HG03558 (cell line): ENCODE results near the gene CARS1.

Source experiments
- ATAC-seq: cut with Tn5 transposase; IDR thresholded peaks from one replicate; pipeline ENCODE4 v1.9.1; 2021; ENCODE audit warnings: moderate number of reproducible peaks; ENCODE audit not compliant: unreplicated experiment; ENCODE audit errors: extremely low read depth

Gene CARS1

DNA sequence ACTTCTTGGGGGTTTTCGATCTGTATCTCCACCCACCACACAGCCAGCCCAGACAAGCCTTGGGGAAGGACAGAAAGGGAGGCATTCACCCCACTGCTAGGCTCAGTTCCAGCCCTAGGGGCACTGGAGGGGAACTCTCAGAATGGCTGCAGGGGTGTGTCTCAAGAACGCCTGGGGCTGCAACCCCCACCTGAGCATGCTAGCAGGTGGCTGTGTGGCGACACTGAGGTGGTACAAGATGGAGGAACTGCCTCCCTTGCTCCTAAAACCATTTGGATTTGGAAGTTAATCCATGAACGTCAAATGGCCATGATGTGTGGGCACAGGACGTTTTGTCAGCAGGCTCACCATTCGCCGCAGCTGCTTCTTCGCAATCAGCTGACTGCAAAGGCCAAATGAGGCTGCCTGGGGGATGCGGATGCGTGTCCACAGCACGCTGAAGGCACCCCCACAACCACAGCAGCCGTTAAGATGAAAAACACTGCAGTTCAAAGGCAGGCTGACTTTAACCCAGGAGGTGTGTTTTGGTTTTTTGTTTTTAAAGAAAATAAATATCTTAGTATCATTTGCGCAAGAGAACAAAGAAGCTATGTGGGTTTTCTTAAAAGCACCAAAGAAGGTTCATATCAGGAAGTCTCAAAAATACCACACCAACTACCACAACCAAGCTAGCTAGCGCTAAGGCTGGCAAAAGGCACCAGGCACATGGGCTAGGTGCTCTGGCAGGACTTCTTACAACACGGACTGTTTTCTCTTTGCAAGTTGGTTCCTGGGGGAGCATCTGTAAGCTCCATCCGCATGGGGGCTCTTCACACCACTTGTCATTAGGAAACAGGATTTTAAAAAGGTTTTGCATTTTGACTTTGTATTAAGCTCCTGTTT is 42.9 kb downstream of the CARS1 start:
- ATAC-seq: no peak

DNA sequence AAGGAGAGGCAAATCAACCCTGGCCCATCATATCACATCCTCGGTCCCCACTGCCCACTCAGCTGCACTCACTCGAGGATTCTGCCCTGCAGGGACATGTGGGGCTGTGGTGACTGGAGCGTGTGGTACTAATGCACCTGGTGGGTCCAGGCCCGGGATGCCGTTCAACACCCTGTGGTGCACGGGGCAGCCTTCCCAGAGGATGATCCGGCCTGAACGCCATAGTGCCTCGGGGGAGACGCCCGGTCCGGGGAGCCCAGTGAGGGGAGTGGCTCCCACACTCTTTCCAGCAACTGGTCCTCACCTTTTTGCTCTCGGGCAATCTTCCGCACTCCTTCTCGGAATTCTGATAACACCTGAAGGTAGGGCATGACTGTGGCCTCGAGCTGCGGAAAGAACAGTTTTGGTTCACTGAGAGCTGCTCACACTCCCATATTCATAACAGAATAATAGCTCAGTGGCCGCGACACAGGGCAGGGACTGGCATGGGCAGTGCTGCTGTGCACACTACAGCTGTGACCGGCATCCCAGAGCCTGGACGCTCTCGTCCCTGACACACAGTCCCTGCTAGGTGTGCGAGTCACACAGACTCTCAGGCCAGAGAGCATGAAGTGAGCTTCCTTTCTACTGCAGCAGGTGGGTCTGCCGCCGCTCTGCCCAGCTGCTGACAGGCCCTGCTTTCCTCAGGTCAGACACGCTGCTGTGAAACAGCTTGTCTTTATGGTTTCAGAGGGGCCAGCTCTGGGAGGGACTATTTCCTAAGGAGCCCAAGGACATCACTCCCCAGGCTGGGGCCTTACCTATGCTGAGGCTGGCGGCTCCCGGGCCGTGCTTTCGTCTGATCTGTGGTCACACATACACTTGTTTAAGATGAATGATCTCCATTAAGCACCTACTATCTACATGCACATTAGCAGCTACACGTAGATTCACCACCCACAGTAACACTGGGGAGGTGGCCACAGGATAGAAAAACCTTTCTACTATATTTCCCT is 45.0 kb downstream of the CARS1 start:
- no peak for ATAC-seq

DNA sequence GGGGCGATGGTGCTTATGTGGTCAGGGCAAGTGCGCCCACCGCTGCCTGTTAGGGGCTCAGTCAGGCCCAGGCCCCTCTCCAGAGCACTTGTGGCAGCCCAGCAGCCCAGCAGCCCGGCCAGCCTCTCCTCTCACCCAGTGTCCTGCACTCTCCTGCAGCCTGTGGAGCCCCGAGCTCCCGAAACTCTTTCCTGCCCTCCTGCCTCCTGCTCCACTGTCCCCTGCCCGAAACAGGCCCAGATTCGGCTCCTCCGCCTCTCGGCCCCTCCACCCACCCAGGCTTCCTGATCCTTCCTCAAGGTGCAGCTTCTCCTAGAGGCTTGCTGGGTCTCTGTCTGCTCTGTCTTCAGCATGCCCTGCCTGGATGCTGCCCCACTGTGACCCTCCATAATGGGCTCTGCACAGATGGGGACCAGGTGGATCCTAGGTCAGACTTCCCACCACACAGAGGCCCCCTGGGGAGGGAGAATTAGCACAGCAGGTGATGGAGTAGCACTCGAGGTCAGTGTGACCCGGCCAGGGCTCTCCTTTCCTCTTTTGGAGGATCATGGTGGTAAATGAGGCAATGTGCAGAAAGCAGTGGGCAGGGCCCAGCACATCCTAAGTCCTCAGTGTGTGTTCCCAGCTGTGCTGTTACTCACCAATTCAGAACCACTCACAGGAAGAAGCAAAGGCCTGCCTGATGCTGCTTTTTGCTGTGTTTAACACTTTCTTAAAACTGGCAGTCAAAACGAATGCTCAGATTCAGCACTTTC is 46.5 kb downstream of the CARS1 start:
- ATAC-seq: no peak

DNA sequence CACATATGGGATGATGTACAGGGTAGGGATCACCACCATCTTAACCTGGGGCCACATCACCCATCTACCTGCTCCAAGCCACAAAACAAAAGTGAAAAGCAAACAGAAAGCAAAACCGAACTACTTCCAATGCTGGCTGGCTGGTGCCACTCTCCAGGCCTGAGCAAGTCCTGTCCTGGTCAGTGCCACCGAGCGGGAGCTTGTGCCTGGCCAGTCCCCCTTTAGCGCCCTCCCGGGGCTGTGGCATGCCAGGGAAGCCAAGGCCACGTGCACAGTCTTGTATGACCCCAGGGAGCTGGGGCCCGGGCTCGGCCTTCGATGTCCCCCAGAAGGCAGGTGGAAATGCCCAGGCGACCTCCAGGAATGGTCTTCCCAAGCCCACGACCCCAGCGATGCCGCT is 47.2 kb downstream of the CARS1 start:
- no peak for ATAC-seq

DNA sequence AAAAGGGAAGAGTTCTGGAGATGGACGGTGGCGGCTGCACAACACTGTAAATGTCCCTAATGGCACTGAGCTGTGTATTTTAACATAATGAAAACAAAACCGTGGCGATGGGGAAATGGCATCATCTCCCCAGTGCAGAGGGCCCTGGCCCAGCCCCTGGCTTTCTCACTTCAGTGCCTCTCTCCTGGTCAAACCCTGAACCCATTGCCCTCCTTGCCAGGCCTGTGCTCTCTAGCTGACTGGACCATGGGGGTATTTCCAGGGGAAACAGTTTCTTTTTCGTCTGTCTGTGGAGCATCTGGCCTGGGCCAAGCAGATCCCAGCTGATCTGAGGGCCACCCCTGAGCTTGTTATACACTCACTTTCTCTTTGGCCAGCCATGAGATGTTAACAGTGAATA is 47.7 kb downstream of the CARS1 start:
- ATAC-seq: no peak

DNA sequence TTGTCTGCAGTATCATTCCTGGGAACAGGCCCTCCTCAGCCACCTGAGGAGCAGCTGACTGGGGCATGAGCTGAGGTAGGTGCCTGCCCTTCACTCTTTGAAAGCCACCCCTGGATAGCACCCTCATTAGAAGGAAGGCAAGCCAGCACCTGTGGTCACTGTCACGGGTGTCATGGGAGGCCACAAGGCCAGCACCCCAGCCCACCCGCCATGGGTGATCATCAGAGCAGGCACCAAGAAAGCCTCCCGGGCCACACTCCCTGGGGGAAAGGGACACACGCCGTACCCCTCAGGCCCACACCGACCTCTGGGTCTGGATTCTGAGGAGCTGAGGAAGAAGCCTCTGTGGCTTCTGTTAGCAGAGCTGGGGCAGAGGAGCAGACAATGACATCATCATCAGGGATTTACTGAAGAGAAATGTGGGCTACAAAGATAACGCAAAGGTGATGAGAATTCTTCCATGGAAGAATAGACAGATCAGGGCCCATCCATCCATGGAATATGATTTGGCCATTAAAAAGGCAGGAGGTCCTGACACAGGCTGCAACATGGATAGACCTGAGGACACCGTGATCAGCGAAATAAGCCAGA is 48.4 kb downstream of the CARS1 start:
- no peak for ATAC-seq

DNA sequence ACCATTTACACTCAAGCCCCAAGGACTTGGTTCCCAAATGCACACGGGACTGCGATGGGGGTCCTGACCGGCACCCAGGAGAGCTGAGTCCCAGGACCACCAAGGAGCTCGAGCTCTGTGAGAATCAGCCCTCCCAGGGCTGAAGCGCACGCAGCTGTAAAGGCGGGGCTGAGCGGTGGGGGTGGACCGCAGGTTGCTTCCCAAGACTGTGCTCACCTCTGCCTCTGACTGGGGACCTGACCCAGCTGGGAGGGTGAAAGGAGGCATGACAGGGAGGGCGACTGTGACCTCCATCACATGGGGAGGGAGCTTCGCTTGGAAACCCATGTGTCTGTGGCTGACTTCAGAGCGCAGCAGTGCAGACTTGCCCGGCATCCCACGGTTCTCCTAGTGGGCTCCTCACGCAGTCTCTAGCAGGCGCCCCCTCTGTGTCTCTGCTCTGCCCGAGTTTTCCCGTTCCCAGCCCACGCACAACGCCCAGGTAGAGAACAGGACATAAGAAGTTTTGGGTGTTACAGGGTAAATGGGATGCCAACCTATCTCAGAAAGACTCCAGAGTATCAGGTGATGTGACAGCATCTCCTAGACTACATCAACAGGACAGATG is 49.7 kb downstream of the CARS1 start:
- ATAC-seq: no peak

DNA sequence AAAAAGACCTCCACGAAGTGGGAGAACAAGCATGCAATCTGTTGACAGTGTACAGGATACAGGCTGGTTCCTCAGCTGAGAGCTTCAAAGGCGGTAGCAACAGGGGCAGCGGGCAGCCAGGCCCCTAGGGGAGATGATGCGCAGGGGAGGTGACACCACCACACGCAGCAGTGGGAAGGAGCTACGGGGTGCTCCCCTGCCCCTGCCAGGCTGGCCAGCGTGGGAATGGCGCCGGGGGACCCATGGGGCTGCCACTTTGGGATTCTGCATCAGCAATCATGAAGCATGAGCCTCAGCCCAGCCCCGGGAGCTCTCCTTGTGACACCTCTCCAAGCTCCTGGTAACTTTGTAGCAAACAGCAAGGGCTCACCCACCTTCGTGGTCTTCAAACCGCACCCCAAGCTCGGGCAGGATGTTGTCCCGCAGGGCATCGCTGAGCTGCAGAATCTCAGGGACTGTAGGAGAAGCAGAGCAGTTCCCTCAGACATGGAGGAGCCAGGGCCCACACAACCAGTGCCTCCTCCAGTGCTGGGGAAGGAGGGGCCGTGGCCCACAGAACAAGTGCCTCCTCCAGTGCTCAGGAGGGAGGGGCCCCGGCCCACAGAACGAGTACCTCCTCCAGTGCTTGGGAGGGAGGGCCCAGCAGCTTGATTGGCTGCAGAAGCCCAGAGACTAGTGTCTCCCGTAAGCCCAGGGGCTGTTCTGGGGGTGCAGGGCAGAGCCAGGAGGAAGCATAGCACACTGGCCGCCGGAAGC is 50.5 kb downstream of the CARS1 start:
- no peak for ATAC-seq

DNA sequence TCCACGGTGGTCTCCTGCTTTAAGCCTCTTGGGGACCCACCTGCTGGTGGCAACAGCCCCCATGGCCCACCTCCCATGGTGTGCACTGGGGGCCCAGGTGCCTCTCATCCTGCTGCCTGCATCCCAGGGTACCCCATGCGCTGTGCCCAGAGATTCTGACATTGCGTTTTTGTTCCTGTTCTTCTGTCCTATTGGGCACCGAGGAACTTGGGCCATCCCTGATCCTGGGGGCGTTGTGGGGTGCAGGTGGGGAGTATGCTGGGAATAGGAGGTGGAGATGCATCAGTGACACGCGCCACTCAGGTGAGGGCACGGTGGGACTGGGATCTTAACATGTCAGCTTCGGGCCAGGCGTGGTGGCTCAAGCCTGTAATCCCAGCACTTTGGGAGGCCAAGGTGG is 52.7 kb downstream of the CARS1 start:
- no peak for ATAC-seq

DNA sequence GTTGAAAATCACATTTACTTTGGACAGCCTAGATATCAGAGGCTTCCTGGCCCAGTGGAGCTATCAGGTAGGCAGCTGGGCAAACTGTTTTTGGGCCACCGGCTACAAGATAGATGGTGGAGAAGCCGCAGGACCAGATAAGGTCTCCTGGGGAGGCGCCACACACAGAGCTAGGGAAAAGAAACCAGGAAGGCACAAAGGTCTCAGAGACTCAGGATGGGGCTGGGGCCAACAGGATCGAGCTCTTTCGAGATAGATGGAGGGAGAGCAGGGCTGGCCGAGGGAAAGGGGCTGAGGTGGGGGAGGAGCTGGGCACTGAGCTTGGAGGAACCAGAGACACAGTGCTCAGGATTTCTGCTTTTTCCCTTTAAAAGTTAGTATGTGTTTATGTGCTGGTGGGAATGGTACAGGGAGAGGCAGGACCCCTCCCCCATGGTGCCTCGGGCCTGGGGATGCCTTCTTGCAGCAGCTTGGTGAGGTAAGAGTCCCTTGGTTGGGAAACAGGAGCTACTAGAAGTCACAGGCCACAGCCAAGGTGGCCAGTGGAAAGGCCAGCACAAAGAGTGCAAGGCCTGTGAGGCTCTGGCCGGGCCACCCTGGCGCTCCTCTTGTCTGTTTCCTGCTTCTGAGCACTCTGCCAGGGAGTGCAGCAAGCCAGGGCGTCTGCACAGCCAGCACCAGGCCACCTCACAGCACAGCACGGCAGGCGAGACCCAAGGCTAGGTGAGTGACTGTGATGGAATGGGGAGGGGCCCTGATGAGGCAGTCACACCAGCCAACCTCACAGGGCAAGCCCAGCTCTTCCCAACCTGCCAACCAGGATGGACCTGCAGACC is 53.6 kb downstream of the CARS1 start:
- no peak for ATAC-seq

DNA sequence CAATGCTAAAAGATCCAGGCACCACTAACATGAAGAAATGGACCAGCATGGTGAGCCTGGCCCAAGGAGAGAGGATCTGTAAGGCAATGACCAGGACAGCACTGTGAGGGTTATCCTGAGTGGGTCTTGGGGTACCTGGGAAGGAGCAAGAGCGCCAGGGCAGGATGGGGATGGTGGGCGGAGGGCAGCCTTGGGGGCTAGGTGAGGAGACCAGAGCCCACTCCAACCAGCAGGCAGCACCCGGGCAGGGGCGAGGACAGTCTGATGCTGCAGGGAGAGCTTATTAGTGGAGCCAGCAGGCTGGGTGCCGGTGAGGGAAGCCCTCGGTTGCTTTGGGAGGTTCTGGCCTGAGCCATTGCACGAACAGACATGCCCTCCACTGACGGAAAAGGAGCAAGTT is 54.4 kb downstream of the CARS1 start:
- ATAC-seq: no peak

DNA sequence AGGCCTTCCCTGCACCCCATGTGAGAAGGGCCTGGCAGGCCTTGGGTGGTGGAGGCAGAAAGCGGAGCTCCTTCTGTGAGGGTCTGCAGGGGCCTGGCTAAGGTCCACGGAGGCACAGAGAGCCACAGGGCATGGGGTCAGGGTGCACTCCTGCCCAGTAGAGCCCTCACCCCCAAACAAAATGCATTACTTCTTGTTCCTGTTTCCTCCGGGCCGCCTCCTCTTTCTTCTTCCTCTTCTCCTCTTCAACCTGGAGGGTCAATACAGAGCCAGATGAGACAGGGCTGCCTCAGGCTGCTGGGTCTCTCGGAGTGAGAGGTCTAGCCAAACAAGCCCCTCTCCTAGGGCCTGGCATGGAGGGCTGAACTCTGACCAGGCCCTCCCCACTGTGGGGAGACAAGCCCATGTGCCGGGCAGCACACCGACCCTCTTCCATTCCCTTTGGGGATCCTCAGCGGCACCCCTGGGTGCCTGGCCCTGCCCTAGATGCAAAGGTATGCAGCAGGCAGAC is 54.8 kb downstream of the CARS1 start:
- no peak for ATAC-seq

DNA sequence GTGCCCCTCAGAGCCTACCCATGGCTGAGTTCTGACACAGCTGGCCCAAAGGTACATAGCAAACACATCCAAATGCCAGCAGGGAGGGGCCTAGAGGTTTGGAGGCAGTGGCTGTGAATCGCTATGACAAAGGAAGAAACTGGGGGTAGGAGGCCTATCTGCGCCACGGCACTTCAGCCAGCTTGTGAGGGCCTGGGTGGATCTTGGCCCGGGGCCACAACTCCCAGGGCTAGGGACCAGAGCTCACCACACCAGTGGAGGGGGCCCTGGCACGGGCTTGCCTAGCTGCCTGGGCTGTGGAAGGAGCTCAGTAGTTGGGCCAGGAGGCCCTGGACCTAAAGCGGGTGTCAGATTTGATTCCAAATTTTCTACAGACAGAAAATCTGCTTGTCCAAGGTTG is 55.7 kb downstream of the CARS1 start:
- no peak for ATAC-seq

DNA sequence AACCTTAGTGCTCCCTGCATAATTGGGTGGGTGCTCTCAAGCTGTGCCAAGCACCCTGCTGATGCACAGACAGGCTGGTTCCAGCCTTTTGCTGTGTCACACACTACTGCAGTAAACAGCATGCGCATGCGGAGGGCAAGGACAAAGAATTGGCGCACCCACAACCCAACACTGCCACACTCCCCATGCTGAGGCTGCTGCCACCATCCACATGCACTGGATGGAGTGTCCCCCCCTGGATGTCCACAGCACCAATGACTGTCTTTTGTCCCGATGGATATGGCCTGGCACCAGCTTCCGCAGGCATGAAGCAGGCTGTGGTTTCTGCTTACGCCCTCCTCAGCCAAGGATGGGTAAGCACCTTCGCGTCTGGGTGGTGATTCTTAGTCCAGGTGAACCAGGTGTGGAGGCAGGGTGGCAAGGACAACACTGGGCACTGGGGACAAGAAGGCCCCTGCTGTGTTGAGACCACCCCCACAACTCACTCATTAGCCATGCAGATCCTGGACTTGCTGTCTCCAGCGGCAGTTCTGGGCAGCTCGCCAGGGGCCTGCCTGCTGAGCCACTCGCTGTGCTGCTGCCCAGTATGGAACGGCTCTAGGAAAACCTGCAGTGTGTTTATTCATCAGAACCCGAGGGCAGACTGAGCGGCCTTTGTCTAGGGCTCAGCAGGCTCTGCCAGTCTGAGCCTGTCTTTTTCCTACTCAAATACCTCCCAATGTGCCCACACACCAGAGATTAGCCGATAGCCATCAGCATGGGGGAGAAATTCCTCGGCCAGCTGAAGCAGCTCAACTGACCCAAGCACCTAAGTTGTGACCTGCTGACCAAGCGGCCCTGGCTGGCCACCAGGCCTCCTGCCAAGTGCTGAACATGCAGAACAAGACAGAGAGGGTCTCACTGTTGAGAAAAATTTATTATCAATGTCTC is 56.9 kb downstream of the CARS1 start:
- no peak for ATAC-seq

DNA sequence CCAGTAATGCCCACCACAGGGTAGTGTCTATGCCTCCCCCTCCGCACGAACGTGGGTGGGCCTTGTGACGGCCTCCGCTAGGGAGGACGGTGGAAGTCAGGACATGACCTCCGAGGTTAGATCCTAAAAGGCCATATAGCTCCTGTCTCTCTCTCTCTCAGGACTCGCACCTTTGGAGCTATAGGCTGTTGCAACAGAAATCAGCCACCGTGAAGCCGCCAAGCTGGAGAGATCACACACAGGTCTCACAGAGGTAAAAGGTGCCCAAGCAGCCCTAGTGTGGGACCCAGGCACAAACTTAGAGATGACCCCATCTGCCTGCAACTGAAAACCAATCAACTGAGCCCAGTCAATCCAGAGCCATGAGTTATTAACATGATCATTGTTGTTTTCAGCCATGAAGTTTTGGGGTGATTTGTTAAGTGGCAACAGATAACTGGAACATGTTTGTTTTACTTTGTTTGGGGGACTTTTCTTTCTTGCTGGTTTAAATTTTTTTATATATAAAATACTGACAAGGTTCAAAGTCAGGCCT is 57.7 kb downstream of the CARS1 start:
- ATAC-seq: no peak

DNA sequence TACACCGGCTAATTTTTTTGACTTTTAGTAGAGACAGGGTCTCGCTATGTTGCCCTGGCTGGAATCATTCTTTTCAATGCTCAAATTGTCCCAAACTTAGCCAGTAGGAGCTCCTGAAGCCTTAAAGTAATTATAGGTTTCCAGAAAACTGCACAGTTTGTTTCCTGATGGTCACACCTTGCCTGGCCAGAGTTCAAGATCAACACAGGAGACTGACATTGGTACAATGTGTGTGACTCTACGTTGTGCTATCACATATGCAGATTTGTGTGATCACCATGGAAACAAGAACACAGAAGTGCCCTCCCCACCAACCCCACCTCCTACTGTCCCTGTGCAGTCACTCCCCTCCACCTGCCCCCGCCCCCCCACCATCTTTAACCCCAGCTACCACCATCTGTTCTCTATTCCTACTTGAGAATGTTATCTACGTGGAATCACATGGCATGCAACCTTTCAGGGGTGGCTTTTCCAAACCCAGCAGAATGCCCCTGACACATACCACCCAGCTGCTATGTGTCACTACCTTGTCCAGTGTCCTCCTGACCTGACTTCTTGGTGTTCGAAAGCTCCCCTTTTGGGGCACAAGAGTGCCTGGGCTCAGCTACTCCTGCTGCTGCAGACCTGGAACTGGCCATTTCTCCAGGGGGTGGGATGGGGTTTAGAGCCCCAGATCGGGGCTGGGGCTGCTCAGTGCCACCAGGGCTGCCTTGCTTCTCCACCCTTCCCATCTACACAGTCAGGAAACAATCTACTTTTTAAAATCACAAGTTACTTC is 59.0 kb downstream of the CARS1 start:
- no peak for ATAC-seq
